ENCODE measurements around the gene FOSL1.

DNA sequence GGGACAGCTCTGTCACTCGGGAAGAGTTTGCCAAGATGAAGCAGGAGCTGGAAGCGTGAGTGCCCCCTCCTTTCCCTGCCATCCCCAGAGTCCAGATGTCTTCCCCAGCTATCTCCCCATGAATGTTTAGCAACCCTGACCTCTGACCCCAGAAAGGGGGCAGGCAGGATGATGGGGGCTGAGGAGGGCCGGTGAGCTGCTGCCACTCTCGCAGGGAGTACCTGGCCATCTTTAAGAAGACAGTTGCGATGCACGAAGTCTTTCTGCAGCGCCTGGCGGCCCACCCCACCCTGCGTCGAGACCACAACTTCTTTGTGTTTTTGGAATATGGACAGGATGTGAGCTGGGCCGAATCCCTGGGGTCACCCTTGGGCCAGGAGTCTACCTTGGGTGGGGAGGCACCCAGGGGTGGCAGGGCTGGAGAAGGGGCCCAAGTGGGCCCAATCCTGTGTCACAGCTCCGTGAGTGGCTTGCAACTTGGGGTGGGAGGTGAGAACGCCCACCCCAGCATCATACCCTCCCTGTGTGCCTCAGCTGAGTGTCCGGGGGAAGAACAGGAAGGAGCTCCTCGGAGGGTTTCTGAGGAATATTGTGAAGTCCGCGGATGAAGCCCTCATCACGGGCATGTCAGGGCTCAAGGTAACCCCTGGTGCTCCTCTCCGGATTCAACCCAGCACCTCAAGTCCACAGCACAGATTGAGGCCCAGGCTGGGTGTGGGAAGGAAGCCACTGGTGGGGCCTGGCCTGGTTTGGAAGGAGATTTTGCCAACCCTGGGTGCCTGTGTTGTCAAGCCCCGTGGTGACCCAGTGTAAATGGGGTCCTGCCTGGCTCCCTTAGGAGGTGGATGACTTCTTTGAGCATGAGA lies 49.7 kb downstream of the FOSL1 start:
- no peak for TF ChIP-seq ARNT (IDR thresholded peaks at IDR 0.05)
- TF ChIP-seq SUZ12 (IDR thresholded peaks at IDR 0.05) = no peak
- no peak for TF ChIP-seq FOXK2 (IDR thresholded peaks at IDR 0.05)
- TF ChIP-seq BHLHE40 (IDR thresholded peaks at IDR 0.05; ENCODE audit: borderline replicate concordance) = no peak
- TF ChIP-seq FOXM1 (IDR thresholded peaks at IDR 0.05; ENCODE audit: borderline replicate concordance) = no peak
- TF ChIP-seq PKNOX1 (IDR thresholded peaks at IDR 0.05) = no peak
- no peak for TF ChIP-seq TARDBP (IDR thresholded peaks at IDR 0.05)
- no peak for TF ChIP-seq L3MBTL2 (conservative IDR thresholded peaks at IDR 0.05)
- TF ChIP-seq SP1 (IDR thresholded peaks at IDR 0.05) = no peak
- TF ChIP-seq ZNF384 (IDR thresholded peaks at IDR 0.05) = no peak
- no peak for TF ChIP-seq NFRKB (IDR thresholded peaks at IDR 0.05)
